Measurements from ENCODE around the gene THNSL1.

THNSL1 gene

GRCh38 chr10:25061711-25062449 is 45.5 kb downstream of the THNSL1 start:
- no peak for DNase-seq

GRCh38 chr10:25063157-25063556 is 46.7 kb downstream of the THNSL1 start:
- no peak for DNase-seq

GRCh38 chr10:25063644-25064043 is 47.2 kb downstream of the THNSL1 start:
- DNase-seq = no peak

- DNase-seq = no peak
Measured at GRCh38 chr10:25064401-25064800, 48.0 kb downstream of the THNSL1 start.

- no peak for DNase-seq
Measured at GRCh38 chr10:25065761-25066476, 49.5 kb downstream of the THNSL1 start.

GRCh38 chr10:25068152-25069058 is 52.0 kb downstream of the THNSL1 start:
- no peak for DNase-seq

- DNase-seq = no peak
Measured at GRCh38 chr10:25071227-25071626, 54.8 kb downstream of the THNSL1 start.

- no peak for DNase-seq
Measured at GRCh38 chr10:25072786-25073185, 56.4 kb downstream of the THNSL1 start.

- DNase-seq = no peak
Measured at GRCh38 chr10:25075825-25076224, 59.4 kb downstream of the THNSL1 start.
